Stimulated activated CD8-positive, alpha-beta memory T cell treated with anti-CD3 and anti-CD28 coated beads, Interleukin-7, amount 100 ng/mL, for 1 hour (primary cell): ENCODE results near the gene COPS4.
A peak's percentile ranks its signal among the peaks of the same experiment; 100 is the strongest.
"Not testable (repeated sequence)": the region's sequence is repeated elsewhere in the genome, so short reads cannot be mapped to it uniquely, and the experiment has no call there.

Source experiments
- DNase-seq, 2 donors: peaks; one replicate each; pipeline ENCODE4 v3.0.0-alpha.2; 2020; ENCODE audit warnings: low read depth in 2 of 2

The COPS4 gene

DNA sequence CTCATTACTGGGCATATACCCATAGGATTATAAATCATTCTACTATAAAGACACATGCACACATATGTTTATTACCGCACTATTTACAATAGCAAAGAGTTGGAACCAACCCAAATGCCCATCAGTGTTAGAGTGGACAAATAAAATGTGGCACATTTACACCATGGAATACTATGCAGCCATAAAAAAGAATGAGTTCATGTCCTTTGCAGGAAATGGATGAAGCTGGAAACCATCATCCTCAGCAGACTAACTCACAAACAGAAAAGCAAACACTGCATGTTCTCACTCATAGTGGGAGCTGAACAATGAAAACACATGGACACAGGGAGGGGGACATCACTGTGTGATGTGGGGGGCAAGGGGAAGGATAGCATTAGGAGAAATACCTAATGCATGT, 11.4 kb upstream of the COPS4 start:
- not testable (repeated sequence) for DNase-seq

DNA sequence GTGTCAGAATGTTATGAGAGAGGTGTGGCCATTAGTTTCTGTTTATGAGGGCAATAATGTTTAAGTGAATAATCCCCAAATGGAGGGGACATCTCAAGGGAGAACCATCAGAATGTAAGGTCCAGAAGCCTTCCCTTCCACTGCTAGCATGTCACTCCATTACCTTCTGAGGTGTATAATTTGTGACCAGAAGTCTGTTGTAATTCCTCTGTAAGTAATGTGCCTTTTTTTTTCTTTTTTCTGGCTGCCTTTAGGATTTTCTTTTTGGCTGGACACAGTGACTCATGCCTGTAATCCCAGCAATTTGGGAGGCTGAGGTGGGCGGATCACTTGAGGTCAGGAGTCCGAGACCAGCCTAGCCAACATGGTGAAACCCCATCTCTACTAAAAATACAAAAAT, 10.8 kb upstream of the COPS4 start:
- no peak for DNase-seq

DNA sequence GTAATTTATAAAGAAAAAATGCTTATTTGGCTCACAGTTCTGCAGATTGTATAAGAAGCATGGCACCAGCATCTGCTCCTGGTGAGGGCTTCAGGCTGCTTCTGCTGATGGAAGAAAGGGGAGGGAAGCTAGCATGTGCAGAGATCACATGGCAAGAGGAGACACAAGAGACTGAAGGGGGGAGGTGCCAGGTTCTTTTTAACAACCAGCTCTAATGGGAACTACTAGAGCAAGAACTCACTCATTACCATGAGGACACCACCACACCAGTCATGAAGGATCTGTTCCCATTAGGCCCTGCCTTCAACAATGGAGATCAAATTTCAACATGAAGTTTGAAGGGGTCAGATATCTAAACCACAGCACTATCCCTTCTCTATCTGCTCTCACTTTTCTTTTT, 9.4 kb upstream of the COPS4 start:
- DNase-seq: no peak

- no peak for DNase-seq
Observed at GRCh38 chr4:83028976-83029375, 6.0 kb upstream of the COPS4 start.

DNA sequence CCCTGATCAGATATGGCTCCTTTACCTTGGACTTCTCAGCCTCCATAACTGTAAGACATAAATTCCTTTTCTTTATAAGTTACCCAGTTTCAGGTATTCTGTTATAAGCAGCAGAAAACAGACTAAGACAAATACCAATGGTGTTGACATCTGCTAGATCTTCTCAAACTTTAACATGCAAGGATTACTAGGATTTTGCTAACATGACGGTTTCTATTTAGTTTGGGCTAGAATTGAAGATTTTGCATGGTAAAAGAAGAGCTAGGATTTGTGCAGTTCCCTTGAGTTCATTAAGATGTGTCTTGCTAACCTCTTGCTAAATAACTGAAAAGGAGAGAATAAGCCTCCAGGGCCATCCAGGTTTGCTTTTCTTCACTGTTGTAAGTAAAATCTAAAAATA, 5.3 kb upstream of the COPS4 start:
- no peak for DNase-seq

DNA sequence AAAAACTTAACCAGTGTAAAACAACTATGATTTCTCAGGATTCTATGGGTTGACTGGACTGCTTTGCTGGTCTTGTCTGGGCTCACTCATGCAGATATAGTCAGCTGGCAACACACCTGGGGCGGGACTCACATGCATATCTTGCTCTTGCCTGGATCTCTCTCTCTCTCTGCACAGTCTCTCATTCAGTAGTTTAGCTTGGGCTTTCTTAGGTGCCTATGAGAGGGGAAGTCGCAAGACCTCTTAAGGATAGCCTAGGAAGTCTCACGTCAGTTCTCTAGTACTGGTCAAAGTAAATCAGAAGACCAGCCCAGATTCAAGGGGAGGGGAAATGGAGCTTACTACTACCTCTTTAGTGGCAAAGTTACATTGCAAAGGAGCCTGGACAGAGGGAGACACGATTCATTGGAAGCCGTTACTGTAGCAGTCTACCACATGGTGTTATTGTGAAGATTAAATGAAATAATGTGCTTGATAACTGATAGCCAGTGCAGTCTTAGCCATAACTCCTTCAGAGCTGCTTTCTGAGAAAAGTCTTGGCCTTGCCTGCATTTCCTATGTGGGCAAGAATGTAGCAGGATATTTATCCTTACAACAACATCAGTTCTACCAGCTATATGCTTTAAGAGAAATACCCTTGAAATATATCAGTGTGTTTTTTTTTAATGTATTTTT, 2.1 kb downstream of the COPS4 start:
- no peak for DNase-seq

DNA sequence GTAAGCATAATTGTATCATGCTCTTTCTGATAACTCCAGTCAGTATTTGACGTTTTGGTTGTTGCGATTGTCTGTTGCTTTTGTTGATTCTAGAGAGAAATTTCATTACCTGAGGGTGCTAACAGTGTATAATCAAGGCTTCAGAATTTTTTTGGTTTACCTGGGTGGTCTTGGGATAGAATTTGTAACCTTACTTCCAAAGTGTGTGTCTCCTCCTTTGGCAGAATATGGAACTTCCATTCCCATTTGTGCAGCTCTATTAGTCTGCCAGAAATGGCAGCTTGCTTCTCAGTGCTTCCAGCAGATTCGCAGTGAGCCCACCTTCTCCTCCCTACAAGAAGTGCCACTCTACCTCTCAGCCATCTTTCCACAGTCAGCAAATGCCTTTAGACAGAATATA, 5.3 kb downstream of the COPS4 start:
- DNase-seq: no peak

- not testable (repeated sequence) for DNase-seq
Observed at GRCh38 chr4:83043157-83043556, 8.2 kb downstream of the COPS4 start.

- no peak for DNase-seq
Observed at GRCh38 chr4:83043801-83044407, 8.9 kb downstream of the COPS4 start.

- DNase-seq: no peak
Observed at GRCh38 chr4:83046693-83047473, 11.9 kb downstream of the COPS4 start.

- DNase-seq: not testable (repeated sequence)
Observed at GRCh38 chr4:83048781-83049180, 13.8 kb downstream of the COPS4 start.

GRCh38 chr4:83054928-83055327, 19.9 kb downstream of the COPS4 start:
- DNase-seq: no peak

GRCh38 chr4:83062739-83063138, 27.8 kb downstream of the COPS4 start:
- DNase-seq: no peak

- DNase-seq: no peak
Observed at GRCh38 chr4:83065266-83065665, 30.3 kb downstream of the COPS4 start.

GRCh38 chr4:83067058-83067639, 32.2 kb downstream of the COPS4 start:
- no peak for DNase-seq

DNA sequence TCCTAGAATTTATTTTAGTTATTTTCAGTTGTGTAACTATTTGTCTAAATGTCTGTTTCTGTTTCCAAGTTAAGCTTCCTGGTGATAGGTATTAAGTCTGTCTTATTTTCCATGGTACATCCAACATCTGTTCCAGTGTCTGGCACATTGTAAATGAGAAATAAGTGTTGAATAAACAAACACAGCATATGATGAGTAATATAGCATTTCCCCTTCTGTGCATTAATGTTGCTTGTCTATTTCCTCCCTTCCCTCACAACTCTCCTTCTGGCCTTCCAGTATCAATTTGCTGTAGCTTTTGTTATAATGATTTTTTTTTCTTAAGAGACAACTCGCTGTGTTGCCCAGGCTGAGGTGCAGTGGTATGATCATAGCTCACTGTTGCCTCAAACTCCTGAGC, 36.1 kb downstream of the COPS4 start:
- no peak for DNase-seq

DNA sequence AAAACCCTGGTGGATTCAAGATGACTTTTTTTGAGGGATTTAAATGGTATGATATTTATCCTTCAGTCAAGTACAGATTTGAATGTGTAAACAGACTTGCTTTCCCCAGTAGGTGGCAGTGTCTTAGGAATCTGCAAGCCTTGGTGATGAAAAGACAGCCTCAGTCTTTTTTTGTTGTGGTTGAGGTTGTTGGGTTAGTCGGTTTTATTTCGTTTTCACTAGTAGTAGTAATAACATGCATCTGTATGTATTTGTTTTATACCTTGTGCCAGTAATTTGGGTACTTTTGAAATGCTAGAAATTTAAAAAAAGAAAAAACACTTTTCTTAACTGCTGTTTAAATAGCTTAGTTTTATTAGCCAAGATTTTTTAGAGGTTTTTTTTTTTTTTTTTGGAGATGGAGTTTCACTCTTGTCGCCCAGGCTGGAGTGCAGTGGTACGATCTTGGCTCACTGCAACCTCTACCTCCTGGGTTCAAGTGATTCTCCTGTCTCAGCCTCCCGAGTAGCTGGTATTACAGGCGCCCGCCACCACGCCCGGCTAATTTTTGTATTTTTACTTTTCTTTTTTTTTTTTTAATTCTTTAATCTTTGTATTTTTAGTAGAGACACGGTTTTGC, 39.2 kb downstream of the COPS4 start:
- DNase-seq: peak in 1 of 2 donors; percentile 15

DNA sequence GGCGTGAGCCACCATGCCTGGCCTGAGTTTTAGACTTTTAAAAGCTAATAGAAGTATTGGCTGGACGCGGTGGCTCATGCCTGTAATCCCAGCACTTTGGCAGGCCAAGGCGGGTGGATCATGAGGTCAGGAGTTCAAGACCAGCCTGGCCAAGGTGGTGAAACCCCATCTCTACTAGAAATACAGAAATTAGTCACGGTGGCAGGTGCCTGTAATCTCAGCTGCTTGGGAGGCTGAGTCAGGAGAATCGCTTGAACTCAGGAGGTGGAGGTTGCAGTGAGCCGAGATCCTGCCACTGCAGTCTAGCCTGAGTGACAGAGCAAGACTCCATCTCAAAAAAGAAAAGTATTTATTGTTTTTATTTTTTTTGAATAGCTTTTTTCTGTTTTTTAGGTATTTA, 39.8 kb downstream of the COPS4 start:
- DNase-seq: not testable (repeated sequence)

- no peak for DNase-seq
Observed at GRCh38 chr4:83075311-83076095, 40.5 kb downstream of the COPS4 start.

DNA sequence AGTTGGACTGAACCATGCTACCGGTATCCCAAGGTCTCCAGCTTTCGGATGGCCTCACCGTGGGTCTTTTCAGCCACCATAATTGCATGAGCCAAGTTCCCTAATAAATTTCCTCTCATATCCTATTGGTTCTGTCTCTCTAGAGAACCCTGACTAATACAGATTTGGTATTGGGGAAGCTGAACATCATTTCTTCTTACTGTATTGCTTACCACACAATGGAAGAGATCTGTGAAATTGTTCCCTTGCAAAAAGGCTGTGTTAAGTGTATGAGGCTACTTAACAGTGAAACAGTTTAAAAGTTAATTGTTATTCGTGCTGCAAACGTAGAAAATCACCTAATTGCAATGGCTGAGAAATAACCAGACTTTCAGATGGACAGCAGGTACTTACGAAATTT, 45.6 kb downstream of the COPS4 start:
- no peak for DNase-seq

DNA sequence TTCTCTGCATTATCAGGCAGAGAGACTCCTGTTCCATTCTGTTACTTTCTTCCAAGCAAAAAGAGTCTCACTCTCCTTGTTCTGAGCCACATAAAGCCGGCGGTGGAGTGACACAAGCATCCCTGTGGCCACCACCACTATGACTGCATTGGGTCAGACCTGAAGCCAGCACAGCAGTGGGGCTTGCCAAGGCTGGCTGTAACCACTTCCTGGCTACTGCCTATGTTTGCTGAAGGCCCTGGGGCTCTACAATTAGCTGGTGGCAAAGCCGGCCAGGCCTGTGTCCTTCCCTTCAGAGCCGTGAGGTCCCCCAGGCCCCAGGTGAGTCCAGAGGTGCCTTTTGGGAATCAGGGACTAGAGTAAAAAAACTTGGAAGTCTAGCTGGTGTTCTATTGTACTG, 47.8 kb downstream of the COPS4 start:
- DNase-seq: no peak
